Measurements from ENCODE around the gene PDSS2.
A peak's percentile ranks its signal among the peaks of the same experiment; 100 is the strongest.
"Not testable (repeated sequence)": the region's sequence is repeated elsewhere in the genome, so short reads cannot be mapped to it uniquely, and the experiment has no call there.

PDSS2 gene

GRCh38 chr6:107459283-107460082 lies at the start of gene PDSS2:
PDSS2 (minus strand) TSS chr6:107459564; CDS start chr6:107459285, 279 bp downstream.
- DNase-seq: peak; percentile 97

- no peak for DNase-seq
These were observed 46.8 kb upstream of the PDSS2 start for GRCh38 chr6:107506145-107506544.

- DNase-seq: no peak
These were observed 45.1 kb upstream of the PDSS2 start for GRCh38 chr6:107504270-107505026.

GRCh38 chr6:107496892-107497684 lies 37.7 kb upstream of the PDSS2 start:
- no peak for DNase-seq

- DNase-seq: no peak
These were observed 36.6 kb upstream of the PDSS2 start for GRCh38 chr6:107495971-107496370.

- DNase-seq: no peak
These were observed 35.9 kb upstream of the PDSS2 start for GRCh38 chr6:107495196-107495643.

GRCh38 chr6:107493158-107494057 lies 34.0 kb upstream of the PDSS2 start:
- no peak for DNase-seq

GRCh38 chr6:107491760-107492660 lies 32.6 kb upstream of the PDSS2 start:
- no peak for DNase-seq

GRCh38 chr6:107491138-107491609 lies 31.8 kb upstream of the PDSS2 start:
- DNase-seq: no peak

GRCh38 chr6:107490566-107491137 lies 31.3 kb upstream of the PDSS2 start:
- no peak for DNase-seq

GRCh38 chr6:107489636-107490565 lies 30.5 kb upstream of the PDSS2 start, which contains the start of gene SOBP:
SOBP (plus strand) TSS chr6:107490117; CDS start chr6:107490617, 500 bp downstream.
- peak; percentile 44 for DNase-seq

- DNase-seq: peak; percentile 3
These were observed 29.7 kb upstream of the PDSS2 start for GRCh38 chr6:107488875-107489635.

- no peak for DNase-seq
These were observed 29.0 kb upstream of the PDSS2 start for GRCh38 chr6:107488174-107488874.

GRCh38 chr6:107485157-107485556 lies 25.8 kb upstream of the PDSS2 start:
- DNase-seq: no peak

GRCh38 chr6:107479089-107479690 lies 19.8 kb upstream of the PDSS2 start:
- no peak for DNase-seq

GRCh38 chr6:107475826-107476225 lies 16.5 kb upstream of the PDSS2 start:
- DNase-seq: not testable (repeated sequence)

- DNase-seq: not testable (repeated sequence)
These were observed 16.0 kb upstream of the PDSS2 start for GRCh38 chr6:107475360-107475759.

Data from CD4-positive, alpha-beta T cell treated with Interleukin-6 for 4 hours (primary cell).